Breast epithelium (tissue), 3 donors: ENCODE measurements around the gene TRIM8.

Experiments
- CTCF ChIP-seq, 3 donors: fragments of 450-650 bp; IDR thresholded peaks; one replicate each; pipeline ENCODE4 v1.5.1; 2016 to 2017; ENCODE audit warnings: antibody characterized with exemption in 3 of 3, mild to moderate bottlenecking in 3 of 3, moderate library complexity in 3 of 3
- POLR2A ChIP-seq: fragments of 450-650 bp; IDR thresholded peaks from one replicate; pipeline ENCODE4 v1.6.1; 2016; ENCODE audit warnings: antibody characterized with exemption, mild to moderate bottlenecking, moderate library complexity

- no peak for TF ChIP-seq POLR2A
- TF ChIP-seq CTCF (IDR thresholded peaks at IDR 0.05), result no peak
Observed at GRCh38 chr10:102626026-102626685, 18.1 kb upstream of the TRIM8 start.
